ENCODE results near the gene ATG7.

- no peak for TF ChIP-seq CTCF (IDR thresholded peaks at IDR 0.05; ENCODE audit: low read depth, low read length)
- no peak for TF ChIP-seq MYC (IDR thresholded peaks at IDR 0.05; ENCODE audit: low read depth, low read length)
Measured at GRCh38 chr3:11300970-11301369, 28.8 kb downstream of the ATG7 start.

Data from NB4 (cell line).